ENCODE measurements around the gene TPH1.

The TPH1 gene

DNA sequence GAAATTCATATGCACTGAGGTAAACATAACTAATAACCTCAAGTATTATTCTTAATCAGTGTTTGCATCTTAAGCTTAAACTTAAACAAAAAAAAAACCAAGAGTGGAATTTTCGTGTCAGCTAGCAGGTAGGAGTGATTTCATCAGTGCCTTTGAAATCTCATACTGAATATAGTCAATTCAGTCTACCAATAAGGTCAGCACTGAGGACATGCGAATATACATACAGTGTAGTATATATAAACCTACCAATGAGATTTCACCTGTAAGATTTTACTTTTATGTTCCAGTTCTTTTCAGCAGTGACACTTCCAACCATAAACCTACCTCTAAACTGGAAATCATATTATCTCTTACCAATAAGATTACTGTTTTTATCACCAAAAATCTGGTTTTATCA, 32.8 kb upstream of the TPH1 start:
- no peak for DNase-seq (ENCODE audit: extremely low read depth, low read depth)
- no peak overlapping the region for H3K4me3 ChIP-seq (replicated peaks; ENCODE audit: low read depth, low read length)
- no peak for TF ChIP-seq CTCF (IDR thresholded peaks at IDR 0.05; ENCODE audit: low read depth, low read length, missing control alignments)

GRCh38 chr11:18075444-18075843, 29.4 kb upstream of the TPH1 start:
- no peak for TF ChIP-seq CTCF (IDR thresholded peaks at IDR 0.05; ENCODE audit: low read depth, low read length, missing control alignments)
- H3K4me3 ChIP-seq (replicated peaks; ENCODE audit: low read depth, low read length): no peak overlapping the region
- no peak for DNase-seq (ENCODE audit: extremely low read depth, low read depth)

DNA sequence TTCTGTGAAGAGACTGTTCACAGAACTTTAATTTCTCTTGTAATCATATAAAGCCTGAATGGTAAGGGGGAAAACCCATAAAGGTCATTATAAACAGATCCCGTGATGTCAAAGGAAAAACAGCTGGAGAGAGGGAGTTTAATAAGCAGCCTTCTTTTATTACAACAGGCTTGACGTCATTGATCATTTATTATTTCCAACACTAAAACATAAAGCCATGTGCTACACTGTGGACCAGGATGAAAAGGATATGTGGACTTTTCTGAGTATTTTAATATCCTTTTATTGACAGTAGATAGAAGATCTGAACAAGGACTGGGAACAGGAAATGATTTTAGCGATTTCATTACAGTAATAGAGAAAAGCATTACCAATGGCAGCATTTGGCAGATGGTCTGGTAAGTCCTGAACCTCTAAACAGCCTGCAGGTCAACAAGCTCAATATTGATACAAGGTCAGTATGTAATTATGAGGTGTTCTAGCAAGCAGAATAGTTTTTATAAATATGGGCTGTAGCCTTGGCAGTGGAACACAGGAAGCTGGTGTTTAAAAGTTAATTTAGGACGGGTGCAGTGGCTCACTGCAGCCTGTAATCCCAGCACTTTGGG, 25.1 kb upstream of the TPH1 start:
- H3K4me3 ChIP-seq (replicated peaks; ENCODE audit: low read depth, low read length): no peak overlapping the region
- no peak for TF ChIP-seq CTCF (IDR thresholded peaks at IDR 0.05; ENCODE audit: low read depth, low read length, missing control alignments)
- DNase-seq (ENCODE audit: extremely low read depth, low read depth): no peak

GRCh38 chr11:18067372-18067771, 21.3 kb upstream of the TPH1 start:
- DNase-seq (ENCODE audit: extremely low read depth, low read depth): no peak
- TF ChIP-seq CTCF (IDR thresholded peaks at IDR 0.05; ENCODE audit: low read depth, low read length, missing control alignments): no peak
- no peak overlapping the region for H3K4me3 ChIP-seq (replicated peaks; ENCODE audit: low read depth, low read length)

- H3K4me3 ChIP-seq (replicated peaks; ENCODE audit: low read depth, low read length): no peak overlapping the region
- DNase-seq (ENCODE audit: extremely low read depth, low read depth): no peak
- no peak for TF ChIP-seq CTCF (IDR thresholded peaks at IDR 0.05; ENCODE audit: low read depth, low read length, missing control alignments)
Measured at GRCh38 chr11:18066626-18067025, 20.6 kb upstream of the TPH1 start.

- no peak for DNase-seq (ENCODE audit: extremely low read depth, low read depth)
- TF ChIP-seq CTCF (IDR thresholded peaks at IDR 0.05; ENCODE audit: low read depth, low read length, missing control alignments): no peak
- no peak overlapping the region for H3K4me3 ChIP-seq (replicated peaks; ENCODE audit: low read depth, low read length)
Measured at GRCh38 chr11:18065572-18065971, 19.5 kb upstream of the TPH1 start.

DNA sequence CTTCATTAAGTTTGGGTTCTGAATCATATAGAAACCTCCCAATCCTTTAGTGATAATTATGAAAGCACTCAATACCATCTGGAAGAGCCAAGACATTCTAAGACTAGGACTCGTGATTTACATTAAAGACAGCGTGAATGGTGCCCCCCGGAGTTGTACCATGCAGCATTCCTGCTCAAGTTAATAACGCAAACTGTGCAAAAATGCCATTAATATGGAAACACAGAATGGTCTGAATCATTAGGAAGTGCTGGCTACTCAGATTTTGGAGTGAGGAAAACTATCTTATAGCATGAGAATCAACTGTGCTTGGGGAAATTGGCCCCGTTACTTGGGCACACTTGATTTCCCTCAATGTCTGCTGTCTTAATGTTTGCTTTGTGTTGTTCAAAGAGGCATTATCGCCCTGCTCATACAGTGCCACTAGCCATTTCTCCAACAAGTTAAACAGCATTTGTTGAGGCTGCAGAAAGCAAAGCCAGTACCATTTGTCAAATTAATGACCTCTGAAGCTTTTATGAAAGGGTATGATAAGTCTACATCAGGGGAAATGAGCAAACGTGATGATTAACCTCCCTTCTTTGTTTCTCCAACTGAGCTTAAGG, 18.5 kb upstream of the TPH1 start:
- no peak overlapping the region for H3K4me3 ChIP-seq (replicated peaks; ENCODE audit: low read depth, low read length)
- no peak for DNase-seq (ENCODE audit: extremely low read depth, low read depth)
- no peak for TF ChIP-seq CTCF (IDR thresholded peaks at IDR 0.05; ENCODE audit: low read depth, low read length, missing control alignments)
